Activated naive CD4-positive, alpha-beta T cell treated with Interleukin-2 at 50 U/mL for 16 hours (primary cell): ENCODE results near the gene G3BP1.
"Not testable (repeated sequence)": the region's sequence is repeated elsewhere in the genome, so short reads cannot be mapped to it uniquely, and the experiment has no call there.

Experiments used
- DNase-seq: peaks from one replicate; pipeline ENCODE4 v3.0.0-alpha.2; 2020

G3BP1 gene

GRCh38 chr5:151771259-151772028, at the start of gene G3BP1:
G3BP1 (plus strand) TSS chr5:151771954; CDS start chr5:151786621, 14,667 bp downstream.
- peak; percentile 99 for DNase-seq

- DNase-seq: no peak
Measured at GRCh38 chr5:151722546-151722945, 49.2 kb upstream of the G3BP1 start.

GRCh38 chr5:151724360-151724759, 47.4 kb upstream of the G3BP1 start:
- no peak for DNase-seq

GRCh38 chr5:151729597-151729996, 42.2 kb upstream of the G3BP1 start:
- not testable (repeated sequence) for DNase-seq

- no peak for DNase-seq
Measured at GRCh38 chr5:151730381-151730780, 41.4 kb upstream of the G3BP1 start.

- no peak for DNase-seq
Measured at GRCh38 chr5:151733358-151734063, 38.2 kb upstream of the G3BP1 start.

- DNase-seq: no peak
Measured at GRCh38 chr5:151734064-151734408, 37.7 kb upstream of the G3BP1 start.

GRCh38 chr5:151735646-151736045, 36.1 kb upstream of the G3BP1 start:
- DNase-seq: no peak

- no peak for DNase-seq
Measured at GRCh38 chr5:151737431-151737830, 34.3 kb upstream of the G3BP1 start.

GRCh38 chr5:151738125-151738848, 33.5 kb upstream of the G3BP1 start:
- DNase-seq: no peak

- no peak for DNase-seq
Measured at GRCh38 chr5:151739395-151739794, 32.4 kb upstream of the G3BP1 start.

GRCh38 chr5:151739939-151740335, 31.8 kb upstream of the G3BP1 start:
- no peak for DNase-seq

- DNase-seq: peak; percentile 43
Measured at GRCh38 chr5:151740336-151740942, 31.3 kb upstream of the G3BP1 start.

- DNase-seq: no peak
Measured at GRCh38 chr5:151740958-151741373, 30.8 kb upstream of the G3BP1 start.

GRCh38 chr5:151741678-151742423, 29.9 kb upstream of the G3BP1 start:
- DNase-seq: no peak

GRCh38 chr5:151742870-151743294, 28.9 kb upstream of the G3BP1 start:
- no peak for DNase-seq

GRCh38 chr5:151743530-151743929, 28.2 kb upstream of the G3BP1 start:
- DNase-seq: no peak

- DNase-seq: peak; percentile 23
Measured at GRCh38 chr5:151745071-151745705, 26.6 kb upstream of the G3BP1 start.

- no peak for DNase-seq
Measured at GRCh38 chr5:151750121-151750520, 21.6 kb upstream of the G3BP1 start.

- no peak for DNase-seq
Measured at GRCh38 chr5:151751091-151751490, 20.7 kb upstream of the G3BP1 start.

GRCh38 chr5:151751593-151751992, 20.2 kb upstream of the G3BP1 start:
- DNase-seq: no peak

- no peak for DNase-seq
Measured at GRCh38 chr5:151755383-151755782, 16.4 kb upstream of the G3BP1 start.
